HL-60 (cell line): ENCODE results near the gene IGSF8.

Experiments
- CTCF ChIP-seq: IDR thresholded peaks from one replicate; pipeline ENCODE4 v1.5.1; 2011; ENCODE audit warnings: low read length, control low read depth, inconsistent platforms; ENCODE audit not compliant: insufficient read depth
- SPI1 ChIP-seq: IDR thresholded peaks from 2 replicates; pipeline ENCODE4 v1.6.1; 2012; ENCODE audit warnings: low read depth, mild to moderate bottlenecking, borderline replicate concordance

GRCh38 chr1:160043543-160043942 lies 54.9 kb downstream of the IGSF8 start:
- TF ChIP-seq CTCF (no peak), SPI1 (no peak)
